T-helper 1 cell (primary cell): ENCODE results near the gene CADM1.

Experiments used
- DNase-seq, 5 donors: peaks; one replicate each; pipeline ENCODE4 v3.0.0-alpha.2; 2012 to 2020

CADM1 gene

GRCh38 chr11:115234794-115235193 lies 269.4 kb downstream of the CADM1 start:
- DNase-seq = no peak

GRCh38 chr11:115226556-115226955 lies 277.7 kb downstream of the CADM1 start:
- DNase-seq = no peak

GRCh38 chr11:115224551-115224950 lies 279.7 kb downstream of the CADM1 start:
- no peak for DNase-seq

- no peak for DNase-seq
Observed at GRCh38 chr11:115222863-115223530, 281.2 kb downstream of the CADM1 start.

GRCh38 chr11:115222218-115222862 lies 281.9 kb downstream of the CADM1 start:
- peak in 1 of 5 donors; percentile 97 for DNase-seq

GRCh38 chr11:115221461-115222069 lies 282.6 kb downstream of the CADM1 start:
- DNase-seq = peak in 1 of 5 donors; percentile 28

- no peak for DNase-seq
Observed at GRCh38 chr11:115220911-115221310, 283.3 kb downstream of the CADM1 start.

GRCh38 chr11:115220423-115220822 lies 283.8 kb downstream of the CADM1 start:
- DNase-seq = no peak

GRCh38 chr11:115219376-115219775 lies 284.8 kb downstream of the CADM1 start:
- DNase-seq = no peak

- peak in 1 of 5 donors; percentile 57 for DNase-seq
Observed at GRCh38 chr11:115217726-115218311, 286.4 kb downstream of the CADM1 start.

GRCh38 chr11:115215694-115216617 lies 288.3 kb downstream of the CADM1 start:
- peak in 1 of 5 donors; percentile 14 for DNase-seq

GRCh38 chr11:115214644-115215234 lies 289.5 kb downstream of the CADM1 start:
- no peak for DNase-seq

GRCh38 chr11:115213007-115213406 lies 291.2 kb downstream of the CADM1 start:
- DNase-seq = no peak

- DNase-seq = peak in 1 of 5 donors; percentile 43
Observed at GRCh38 chr11:115208808-115209259, 295.4 kb downstream of the CADM1 start.

GRCh38 chr11:115207916-115208315 lies 296.3 kb downstream of the CADM1 start:
- no peak for DNase-seq

- no peak for DNase-seq
Observed at GRCh38 chr11:115207166-115207591, 297.0 kb downstream of the CADM1 start.

- no peak for DNase-seq
Observed at GRCh38 chr11:115206365-115207022, 297.7 kb downstream of the CADM1 start.

GRCh38 chr11:115202900-115203552 lies 301.2 kb downstream of the CADM1 start:
- DNase-seq = no peak

GRCh38 chr11:115202074-115202473 lies 302.1 kb downstream of the CADM1 start:
- DNase-seq = no peak

GRCh38 chr11:115201111-115201792 lies 303.0 kb downstream of the CADM1 start:
- peak in 1 of 5 donors; percentile 36 for DNase-seq
